ENCODE measurements around the gene HLA-DMA.

- TF ChIP-seq CTCF (IDR thresholded peaks at IDR 0.05; ENCODE audit: insufficient read depth, low read depth, low read length) (no peak), EZH2 (IDR thresholded peaks at IDR 0.05; ENCODE audit: insufficient read depth, low read length) (no peak)
Observed at GRCh38 chr6:32972353-32973143, 19.7 kb upstream of the HLA-DMA start.

Data from astrocyte (in vitro differentiated cells and primary cell).